Sigmoid colon (tissue), 7 donors: Measurements from ENCODE around the gene SULT4A1. TPM values are rescaled to one million over a fixed set of nuclear protein-coding genes. Genes with fewer than 3 reads are reported as not detected.

ENCODE experiments used
- DNase-seq: peaks from one replicate; pipeline ENCODE4 v3.0.0-alpha.2; 2019
- H3K27ac ChIP-seq, 4 donors: fragments of 200-600 bp; sonication (generic); one replicate each; pipeline ENCODE4 v1.5.1; 2016 to 2019; ENCODE audit warnings: mild to moderate bottlenecking in 1 of 4
- H3K27me3 ChIP-seq, 3 donors: fragments of 200-600 bp; sonication (generic); one replicate each; pipeline ENCODE4 v1.5.1; 2019; ENCODE audit warnings: mild to moderate bottlenecking in 1 of 3
- H3K36me3 ChIP-seq, 4 donors: fragments of 200-600 bp; sonication (generic); one replicate each; pipeline ENCODE4 v1.5.1; 2016 to 2019
- H3K4me1 ChIP-seq, 4 donors: fragments of 200-600 bp; sonication (generic); one replicate each; pipeline ENCODE4 v1.5.1; 2017 to 2019
- H3K4me3 ChIP-seq, 4 donors: fragments of 200-600 bp; sonication (generic); one replicate each; pipeline ENCODE4 v1.5.1; 2017 to 2019; ENCODE audit warnings: mild to moderate bottlenecking in 2 of 4, moderate library complexity in 1 of 4
- H3K9me3 ChIP-seq, 4 donors: fragments of 200-600 bp in 3 of 4; sonication (generic) in 3 of 4; one replicate each; pipeline versions ENCODE4 v1.5.1 to v1.6.1; 2013 to 2019
- CTCF ChIP-seq, 4 experiments: fragments of 450-650 bp in 3 of 4; fragments of 200-600 bp in 1 of 4; IDR thresholded peaks; one replicate each; pipeline ENCODE4 v1.5.1; 2016 to 2019; ENCODE audit warnings: antibody characterized with exemption in 4 of 4, mild to moderate bottlenecking in 3 of 4, moderate library complexity in 2 of 4
- EP300 ChIP-seq, 4 donors: sonication (generic); formaldehyde crosslinking; IDR thresholded peaks; one replicate each; pipeline ENCODE4 v1.6.1; 2017; ENCODE audit warnings: antibody characterized with exemption in 4 of 4
- POLR2A ChIP-seq, 2 donors: fragments of 450-650 bp; IDR thresholded peaks; one replicate each; pipeline ENCODE4 v1.6.1; 2016; ENCODE audit warnings: antibody characterized with exemption in 2 of 2, mild to moderate bottlenecking in 2 of 2, moderate library complexity in 2 of 2
- POLR2AphosphoS5 ChIP-seq, 4 donors: sonication (generic); formaldehyde crosslinking; IDR thresholded peaks; one replicate each; pipeline ENCODE4 v1.6.1; 2017; ENCODE audit warnings: antibody characterized with exemption in 4 of 4
- WGBS, 2 donors: extraction: QIAGEN DNeasy Blood & Tissue Kit; methylation state at CpG; one replicate each; pipeline ENCODE4 v1.1.7; 2013; 5-methylcytosine and 5-hydroxymethylcytosine counted together
- intact Hi-C: fragments of 100-400 bp; cut with DNase I; formaldehyde crosslinking; loops from one replicate; pipeline ENCODE4 v1.15.1; 2023
- polyA plus RNA-seq, 3 donors: library from polyadenylated mRNA; stranded (reverse); fragments of 200-250 nt; gene quantifications; one replicate each; pipeline ENCODE4 v1.2.3, GENCODE V29; 2013
- total RNA-seq, 4 donors: library from RNA; depleted of rRNA; stranded (reverse); fragments of >200 nt; gene quantifications; one replicate each; pipeline ENCODE4 v1.1.0, GENCODE V29; 2016
- donor health status: healthy with polysubstance abuse.
- donor health status: Bipolar disorder and iron deficiency.
- donor health status: healthy.

Gene SULT4A1
- total and polyA plus RNA-seq, 7 donors, result 1.3 to 3.9 (median 2.2) TPM; not detected in 2

- no peaks in the 10 kb centered on the region for H3K9me3 ChIP-seq
- no peak for DNase-seq
- H3K4me3 ChIP-seq, result no peak overlapping the region
- peaks cover 0 to 16% (median 14%) of the 10 kb centered on the region in 3 donors for H3K27me3 ChIP-seq
- H3K36me3 ChIP-seq, result no peaks in the 10 kb centered on the region
- H3K4me1 ChIP-seq, result peaks cover 0 to 30% (median 22%) of the 10 kb centered on the region in 4 donors
- intact Hi-C loops, result loop anchor here (1.0 kb wide), 1 partner anchor 437 kb away; no protein-coding TSS in a partner anchor
- peak overlapping the region in 1 of 4 donors; percentile 67 for H3K27ac ChIP-seq
- TF ChIP-seq CTCF (IDR thresholded peaks at IDR 0.05), result no peak
- no peak for TF ChIP-seq POLR2AphosphoS5 (IDR thresholded peaks at IDR 0.05)
- TF ChIP-seq POLR2A (IDR thresholded peaks at IDR 0.05), result no peak
- TF ChIP-seq EP300 (IDR thresholded peaks at IDR 0.05), result no peak
- 68 to 77% methylated on average over 11 of the region's 11 CpGs for WGBS, 2 donors
Measured at GRCh38 chr22:43825651-43826050, 36.7 kb downstream of the SULT4A1 start.

GRCh38 chr22:43824724-43825420, 37.4 kb downstream of the SULT4A1 start:
- 77 to 88% methylated on average over 26 of the region's 26 CpGs for WGBS, 2 donors
- Histone ChIP-seq H3K36me3 (no peaks in the 10 kb centered on the region), H3K4me1 (peaks cover 0 to 30% (median 22%) of the 10 kb centered on the region in 4 donors), H3K27me3 (peaks cover 0 to 21% (median 17%) of the 10 kb centered on the region in 3 donors), H3K27ac (no peak overlapping the region), H3K4me3 (no peak overlapping the region), H3K9me3 (no peaks in the 10 kb centered on the region)
- intact Hi-C loops, result no loop called here
- TF ChIP-seq POLR2A (IDR thresholded peaks at IDR 0.05) (no peak), CTCF (IDR thresholded peaks at IDR 0.05) (no peak), EP300 (IDR thresholded peaks at IDR 0.05) (no peak), POLR2AphosphoS5 (IDR thresholded peaks at IDR 0.05) (no peak)
- no peak for DNase-seq

- Histone ChIP-seq H3K27ac (no peak overlapping the region), H3K4me3 (no peak overlapping the region), H3K27me3 (peaks cover 0 to 25% (median 17%) of the 10 kb centered on the region in 3 donors), H3K9me3 (no peaks in the 10 kb centered on the region), H3K36me3 (no peaks in the 10 kb centered on the region), H3K4me1 (peaks cover 0 to 30% (median 22%) of the 10 kb centered on the region in 4 donors)
- DNase-seq, result no peak
- intact Hi-C loops, result no loop called here
- 74 to 83% methylated on average over 17 of the region's 17 CpGs for WGBS, 2 donors
- TF ChIP-seq CTCF (IDR thresholded peaks at IDR 0.05) (no peak), POLR2A (IDR thresholded peaks at IDR 0.05) (no peak), POLR2AphosphoS5 (IDR thresholded peaks at IDR 0.05) (no peak), EP300 (IDR thresholded peaks at IDR 0.05) (no peak)
Measured at GRCh38 chr22:43823911-43824665, 38.2 kb downstream of the SULT4A1 start.

GRCh38 chr22:43823353-43823908, 38.9 kb downstream of the SULT4A1 start:
- H3K9me3 ChIP-seq, result no peaks in the 10 kb centered on the region
- intact Hi-C loops, result no loop called here
- no peak overlapping the region for H3K4me3 ChIP-seq
- H3K27me3 ChIP-seq, result peaks cover 0 to 25% (median 17%) of the 10 kb centered on the region in 3 donors
- no peaks in the 10 kb centered on the region for H3K36me3 ChIP-seq
- WGBS, 2 donors, result 43 to 74% methylated on average over 13 of the region's 13 CpGs
- TF ChIP-seq POLR2A (IDR thresholded peaks at IDR 0.05), result no peak
- TF ChIP-seq EP300 (IDR thresholded peaks at IDR 0.05), result no peak
- TF ChIP-seq POLR2AphosphoS5 (IDR thresholded peaks at IDR 0.05), result no peak
- TF ChIP-seq CTCF (IDR thresholded peaks at IDR 0.05), result no peak
- no peak overlapping the region for H3K27ac ChIP-seq
- peaks cover 0 to 30% (median 22%) of the 10 kb centered on the region in 4 donors for H3K4me1 ChIP-seq
- DNase-seq, result no peak
